ENCODE measurements around the gene NAALADL2.

DNA sequence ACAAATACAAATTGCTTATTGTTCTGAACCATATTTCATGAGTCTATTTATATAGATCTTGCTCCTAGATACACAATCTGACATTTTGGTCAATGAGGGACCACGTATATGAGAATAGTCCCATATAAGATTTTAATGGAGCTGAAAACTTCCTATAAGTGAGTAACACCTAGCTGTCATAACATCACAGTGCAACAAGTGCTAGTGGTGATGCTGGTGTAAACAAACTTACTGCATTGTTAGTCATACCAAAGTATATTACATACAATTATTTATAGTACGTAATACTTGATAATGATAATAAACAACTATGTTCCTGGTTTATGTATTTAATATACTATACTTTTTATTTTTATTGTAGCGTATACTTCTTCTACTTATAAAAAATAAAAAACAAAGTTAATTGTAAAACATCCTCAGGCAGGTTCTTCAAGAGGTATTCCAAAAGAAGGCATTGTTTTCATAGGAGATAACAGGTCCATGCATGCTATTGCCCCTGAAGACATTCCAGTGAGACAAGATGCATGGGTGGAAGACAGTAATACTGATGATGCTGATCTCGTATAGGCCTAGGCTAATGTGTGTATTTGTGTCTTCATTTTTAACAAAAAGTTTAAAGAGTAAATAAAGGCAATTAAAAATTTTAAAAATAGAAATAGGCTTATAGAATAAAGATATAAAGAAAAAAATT, 46.8 kb upstream of the NAALADL2 start:
- TF ChIP-seq, protein P1, sequence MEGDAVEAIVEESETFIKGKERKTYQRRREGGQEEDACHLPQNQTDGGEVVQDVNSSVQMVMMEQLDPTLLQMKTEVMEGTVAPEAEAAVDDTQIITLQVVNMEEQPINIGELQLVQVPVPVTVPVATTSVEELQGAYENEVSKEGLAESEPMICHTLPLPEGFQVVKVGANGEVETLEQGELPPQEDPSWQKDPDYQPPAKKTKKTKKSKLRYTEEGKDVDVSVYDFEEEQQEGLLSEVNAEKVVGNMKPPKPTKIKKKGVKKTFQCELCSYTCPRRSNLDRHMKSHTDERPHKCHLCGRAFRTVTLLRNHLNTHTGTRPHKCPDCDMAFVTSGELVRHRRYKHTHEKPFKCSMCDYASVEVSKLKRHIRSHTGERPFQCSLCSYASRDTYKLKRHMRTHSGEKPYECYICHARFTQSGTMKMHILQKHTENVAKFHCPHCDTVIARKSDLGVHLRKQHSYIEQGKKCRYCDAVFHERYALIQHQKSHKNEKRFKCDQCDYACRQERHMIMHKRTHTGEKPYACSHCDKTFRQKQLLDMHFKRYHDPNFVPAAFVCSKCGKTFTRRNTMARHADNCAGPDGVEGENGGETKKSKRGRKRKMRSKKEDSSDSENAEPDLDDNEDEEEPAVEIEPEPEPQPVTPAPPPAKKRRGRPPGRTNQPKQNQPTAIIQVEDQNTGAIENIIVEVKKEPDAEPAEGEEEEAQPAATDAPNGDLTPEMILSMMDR (IDR thresholded peaks at IDR 0.05; ENCODE audit: poor library complexity), result no peak
- no peak for TF ChIP-seq EZH2 (IDR thresholded peaks at IDR 0.05; ENCODE audit: borderline replicate concordance)

Data from hepatocyte (in vitro differentiated cells).